Measurements from ENCODE around the gene BCAR1.

DNA sequence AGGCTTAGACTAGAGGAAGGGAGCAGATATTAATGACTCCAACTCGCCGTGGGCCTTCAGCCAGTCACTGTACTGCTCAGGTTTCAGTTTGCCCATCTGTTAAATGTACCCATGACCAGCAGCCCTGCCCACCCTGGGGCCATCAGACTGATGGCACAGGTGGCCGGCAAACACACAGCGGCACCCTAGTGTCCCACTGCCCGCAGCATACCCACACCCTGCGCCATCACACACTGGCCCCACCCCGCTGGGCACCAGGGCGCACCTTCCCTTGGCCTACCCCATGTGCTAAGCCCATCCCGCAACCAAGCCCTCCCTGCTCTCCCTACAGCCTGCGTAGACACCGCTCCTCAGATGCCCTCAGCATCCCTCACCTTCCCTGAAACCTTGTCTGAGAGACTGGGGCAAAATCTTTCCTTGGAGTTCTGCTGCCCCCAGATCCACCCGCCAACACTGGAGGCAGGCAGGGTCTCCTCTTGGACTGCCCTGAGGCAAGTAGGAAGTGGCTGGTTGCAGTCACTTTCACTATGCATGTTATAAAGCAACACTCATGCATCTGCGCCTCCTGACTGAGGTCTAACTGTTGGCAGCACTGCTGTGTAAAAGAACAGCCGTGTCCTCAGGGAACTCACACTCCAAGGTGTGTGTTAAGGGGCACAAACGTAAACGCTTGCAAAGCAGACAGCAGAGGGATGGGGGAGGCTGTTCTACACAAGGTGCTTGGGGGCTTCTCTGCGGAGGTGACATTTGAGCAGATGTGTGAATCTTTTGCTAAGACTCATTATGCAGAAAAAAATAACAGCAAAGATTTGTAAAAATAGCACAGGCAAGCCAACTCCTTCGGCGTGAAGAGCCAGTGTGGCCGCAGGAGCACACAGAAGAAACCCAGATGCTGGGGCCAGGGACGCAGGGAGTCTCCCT is 6.7 kb upstream of the BCAR1 start:
- TF ChIP-seq, protein P1, sequence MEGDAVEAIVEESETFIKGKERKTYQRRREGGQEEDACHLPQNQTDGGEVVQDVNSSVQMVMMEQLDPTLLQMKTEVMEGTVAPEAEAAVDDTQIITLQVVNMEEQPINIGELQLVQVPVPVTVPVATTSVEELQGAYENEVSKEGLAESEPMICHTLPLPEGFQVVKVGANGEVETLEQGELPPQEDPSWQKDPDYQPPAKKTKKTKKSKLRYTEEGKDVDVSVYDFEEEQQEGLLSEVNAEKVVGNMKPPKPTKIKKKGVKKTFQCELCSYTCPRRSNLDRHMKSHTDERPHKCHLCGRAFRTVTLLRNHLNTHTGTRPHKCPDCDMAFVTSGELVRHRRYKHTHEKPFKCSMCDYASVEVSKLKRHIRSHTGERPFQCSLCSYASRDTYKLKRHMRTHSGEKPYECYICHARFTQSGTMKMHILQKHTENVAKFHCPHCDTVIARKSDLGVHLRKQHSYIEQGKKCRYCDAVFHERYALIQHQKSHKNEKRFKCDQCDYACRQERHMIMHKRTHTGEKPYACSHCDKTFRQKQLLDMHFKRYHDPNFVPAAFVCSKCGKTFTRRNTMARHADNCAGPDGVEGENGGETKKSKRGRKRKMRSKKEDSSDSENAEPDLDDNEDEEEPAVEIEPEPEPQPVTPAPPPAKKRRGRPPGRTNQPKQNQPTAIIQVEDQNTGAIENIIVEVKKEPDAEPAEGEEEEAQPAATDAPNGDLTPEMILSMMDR (IDR thresholded peaks at IDR 0.05): no peak
- no peak for TF ChIP-seq POLR2A (IDR thresholded peaks at IDR 0.05)
